Measurements from ENCODE around the gene GRIK1. TPM values are rescaled to one million over a fixed set of nuclear protein-coding genes. Genes with fewer than 3 reads are reported as not detected.
A peak's percentile ranks its signal among the peaks of the same experiment; 100 is the strongest.

GRIK1 gene
- polyA plus RNA-seq, 4 donors: 1.3 to 3.3 (median 2.2) TPM

GRCh38 chr21:29834617-29835016 lies 105.2 kb downstream of the GRIK1 start:
- no peak for DNase-seq (ENCODE audit: low read depth in 4 of 4, low spot score in 3 of 4)

GRCh38 chr21:29832217-29832616 lies 107.6 kb downstream of the GRIK1 start:
- DNase-seq (ENCODE audit: low read depth in 4 of 4, low spot score in 3 of 4): no peak

GRCh38 chr21:29829564-29830275 lies 110.1 kb downstream of the GRIK1 start:
- DNase-seq (ENCODE audit: low read depth in 4 of 4, low spot score in 3 of 4): no peak

- no peak for DNase-seq (ENCODE audit: low read depth in 4 of 4, low spot score in 3 of 4)
Measured at GRCh38 chr21:29827647-29828046, 112.1 kb downstream of the GRIK1 start.

- DNase-seq (ENCODE audit: low read depth in 4 of 4, low spot score in 3 of 4): no peak
Measured at GRCh38 chr21:29827236-29827635, 112.6 kb downstream of the GRIK1 start.

GRCh38 chr21:29826386-29826785 lies 113.4 kb downstream of the GRIK1 start:
- DNase-seq (ENCODE audit: low read depth in 4 of 4, low spot score in 3 of 4): no peak

- DNase-seq (ENCODE audit: low read depth in 4 of 4, low spot score in 3 of 4): no peak
Measured at GRCh38 chr21:29825936-29826335, 113.9 kb downstream of the GRIK1 start.

- DNase-seq (ENCODE audit: low read depth in 4 of 4, low spot score in 3 of 4): no peak
Measured at GRCh38 chr21:29825345-29825744, 114.5 kb downstream of the GRIK1 start.

- no peak for DNase-seq (ENCODE audit: low read depth in 4 of 4, low spot score in 3 of 4)
Measured at GRCh38 chr21:29822064-29822463, 117.7 kb downstream of the GRIK1 start.

GRCh38 chr21:29821230-29821629 lies 118.6 kb downstream of the GRIK1 start:
- DNase-seq (ENCODE audit: low read depth in 4 of 4, low spot score in 3 of 4): no peak

- DNase-seq (ENCODE audit: low read depth in 4 of 4, low spot score in 3 of 4): no peak
Measured at GRCh38 chr21:29819675-29820326, 120.0 kb downstream of the GRIK1 start.

GRCh38 chr21:29818383-29818921 lies 121.3 kb downstream of the GRIK1 start:
- DNase-seq (ENCODE audit: low read depth in 4 of 4, low spot score in 3 of 4): no peak

GRCh38 chr21:29817450-29817849 lies 122.3 kb downstream of the GRIK1 start:
- DNase-seq (ENCODE audit: low read depth in 4 of 4, low spot score in 3 of 4): no peak

- no peak for DNase-seq (ENCODE audit: low read depth in 4 of 4, low spot score in 3 of 4)
Measured at GRCh38 chr21:29812947-29813346, 126.8 kb downstream of the GRIK1 start.

GRCh38 chr21:29810871-29811270 lies 128.9 kb downstream of the GRIK1 start:
- peak in 2 of 4 donors; percentile 10 to 29 for DNase-seq (ENCODE audit: low read depth in 4 of 4, low spot score in 3 of 4)

GRCh38 chr21:29808153-29808552 lies 131.6 kb downstream of the GRIK1 start:
- DNase-seq (ENCODE audit: low read depth in 4 of 4, low spot score in 3 of 4): no peak

GRCh38 chr21:29805105-29805504 lies 134.7 kb downstream of the GRIK1 start:
- DNase-seq (ENCODE audit: low read depth in 4 of 4, low spot score in 3 of 4): no peak

GRCh38 chr21:29803191-29803590 lies 136.6 kb downstream of the GRIK1 start:
- no peak for DNase-seq (ENCODE audit: low read depth in 4 of 4, low spot score in 3 of 4)

- DNase-seq (ENCODE audit: low read depth in 4 of 4, low spot score in 3 of 4): no peak
Measured at GRCh38 chr21:29801122-29801521, 138.7 kb downstream of the GRIK1 start.

GRCh38 chr21:29800056-29800455 lies 139.7 kb downstream of the GRIK1 start:
- no peak for DNase-seq (ENCODE audit: low read depth in 4 of 4, low spot score in 3 of 4)

GRCh38 chr21:29798840-29799239 lies 141.0 kb downstream of the GRIK1 start:
- DNase-seq (ENCODE audit: low read depth in 4 of 4, low spot score in 3 of 4): no peak

- no peak for DNase-seq (ENCODE audit: low read depth in 4 of 4, low spot score in 3 of 4)
Measured at GRCh38 chr21:29797155-29797554, 142.6 kb downstream of the GRIK1 start.

Data from left renal pelvis (tissue), 4 donors.